KMS-11 (cell line): ENCODE data around the gene ARHGAP35.

Source experiments
- H2AFZ ChIP-seq: fragments of 200-600 bp; sonication (generic); 2 replicates; pipeline ENCODE4 v1.6.1; 2016; ENCODE audit warnings: antibody characterized with exemption, mixed run types, low read depth
- H3K27ac ChIP-seq: fragments of 200-600 bp; sonication (generic); 2 replicates; pipeline ENCODE4 v1.6.1; 2016; ENCODE audit warnings: mild to moderate bottlenecking, mixed run types
- H3K27me3 ChIP-seq: fragments of 200-600 bp; sonication (generic); 2 replicates; pipeline ENCODE4 v1.6.1; 2017; ENCODE audit warnings: mild to moderate bottlenecking, low read depth, mixed run types, moderate library complexity; ENCODE audit not compliant: insufficient read depth
- H3K36me3 ChIP-seq: fragments of 200-600 bp; sonication (generic); 2 replicates; pipeline ENCODE4 v1.6.1; 2017; ENCODE audit warnings: mild to moderate bottlenecking, mixed run types; ENCODE audit not compliant: insufficient read depth
- H3K4me1 ChIP-seq: fragments of 200-600 bp; sonication (generic); 2 replicates; pipeline ENCODE4 v1.6.1; 2016; ENCODE audit warnings: mild to moderate bottlenecking, low read depth, mixed run types; ENCODE audit not compliant: poor library complexity, severe bottlenecking
- H3K4me2 ChIP-seq: fragments of 200-600 bp; sonication (generic); 2 replicates; pipeline ENCODE4 v1.7.0; 2016; ENCODE audit warnings: mild to moderate bottlenecking, mixed run types
- H3K4me3 ChIP-seq: fragments of 200-600 bp; sonication (generic); IDR thresholded peaks from 2 replicates; pipeline ENCODE4 v1.6.1; 2017; ENCODE audit warnings: low read depth, low read length, mixed read lengths; ENCODE audit not compliant: insufficient read depth
- H3K79me2 ChIP-seq: fragments of 200-600 bp; sonication (generic); 2 replicates; pipeline ENCODE4 v1.6.1; 2016; ENCODE audit warnings: low read depth, mixed run types; ENCODE audit not compliant: insufficient read depth
- H3K9ac ChIP-seq: fragments of 200-600 bp; sonication (generic); 2 replicates; pipeline ENCODE4 v1.6.1; 2016; ENCODE audit warnings: mild to moderate bottlenecking, mixed run types
- H4K20me1 ChIP-seq: fragments of 200-600 bp; sonication (generic); 2 replicates; pipeline ENCODE4 v1.6.1; 2016; ENCODE audit warnings: mild to moderate bottlenecking, mixed run types; ENCODE audit not compliant: insufficient read depth
- TF ChIP-seq, protein P1 (sequence below): fragments of 200-600 bp; sonication (generic); conservative IDR thresholded peaks from 2 replicates; pipeline ENCODE4 v1.6.1; 2017; ENCODE audit warnings: low read depth, mild to moderate bottlenecking, antibody characterized with exemption, low read length, moderate library complexity, mixed read lengths

The ARHGAP35 gene

DNA sequence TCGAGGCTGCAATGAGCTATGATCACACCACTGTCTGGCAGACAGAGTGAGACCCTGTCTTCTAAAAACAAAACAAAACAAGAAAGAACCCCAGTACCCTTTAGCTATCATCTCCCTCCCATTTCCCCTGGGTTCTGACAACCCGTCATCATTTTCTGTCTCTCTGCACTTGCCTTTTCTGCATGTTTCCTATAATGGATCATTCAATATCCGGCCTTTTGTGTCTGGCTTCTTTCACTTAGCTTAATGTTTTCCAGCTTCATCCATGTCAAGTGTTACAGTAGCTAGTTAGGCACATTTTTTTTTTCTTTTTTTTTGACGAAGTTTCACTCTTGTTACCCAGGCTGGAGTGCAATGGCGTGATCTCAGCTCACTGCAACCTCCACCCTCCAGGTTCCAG lies 26.7 kb upstream of the ARHGAP35 start:
- TF ChIP-seq, protein P1, sequence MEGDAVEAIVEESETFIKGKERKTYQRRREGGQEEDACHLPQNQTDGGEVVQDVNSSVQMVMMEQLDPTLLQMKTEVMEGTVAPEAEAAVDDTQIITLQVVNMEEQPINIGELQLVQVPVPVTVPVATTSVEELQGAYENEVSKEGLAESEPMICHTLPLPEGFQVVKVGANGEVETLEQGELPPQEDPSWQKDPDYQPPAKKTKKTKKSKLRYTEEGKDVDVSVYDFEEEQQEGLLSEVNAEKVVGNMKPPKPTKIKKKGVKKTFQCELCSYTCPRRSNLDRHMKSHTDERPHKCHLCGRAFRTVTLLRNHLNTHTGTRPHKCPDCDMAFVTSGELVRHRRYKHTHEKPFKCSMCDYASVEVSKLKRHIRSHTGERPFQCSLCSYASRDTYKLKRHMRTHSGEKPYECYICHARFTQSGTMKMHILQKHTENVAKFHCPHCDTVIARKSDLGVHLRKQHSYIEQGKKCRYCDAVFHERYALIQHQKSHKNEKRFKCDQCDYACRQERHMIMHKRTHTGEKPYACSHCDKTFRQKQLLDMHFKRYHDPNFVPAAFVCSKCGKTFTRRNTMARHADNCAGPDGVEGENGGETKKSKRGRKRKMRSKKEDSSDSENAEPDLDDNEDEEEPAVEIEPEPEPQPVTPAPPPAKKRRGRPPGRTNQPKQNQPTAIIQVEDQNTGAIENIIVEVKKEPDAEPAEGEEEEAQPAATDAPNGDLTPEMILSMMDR: no peak
- Histone ChIP-seq H3K36me3 (no peaks in the 10 kb centered on the region), H3K27ac (no peak overlapping the region), H3K79me2 (no peaks in the 10 kb centered on the region), H3K4me1 (no peaks in the 10 kb centered on the region), H4K20me1 (no peaks in the 10 kb centered on the region), H3K4me3 (no peak overlapping the region), H3K27me3 (no peaks in the 10 kb centered on the region), H3K9ac (no peak overlapping the region), H2AFZ (no peak overlapping the region), H3K4me2 (no peak overlapping the region)

DNA sequence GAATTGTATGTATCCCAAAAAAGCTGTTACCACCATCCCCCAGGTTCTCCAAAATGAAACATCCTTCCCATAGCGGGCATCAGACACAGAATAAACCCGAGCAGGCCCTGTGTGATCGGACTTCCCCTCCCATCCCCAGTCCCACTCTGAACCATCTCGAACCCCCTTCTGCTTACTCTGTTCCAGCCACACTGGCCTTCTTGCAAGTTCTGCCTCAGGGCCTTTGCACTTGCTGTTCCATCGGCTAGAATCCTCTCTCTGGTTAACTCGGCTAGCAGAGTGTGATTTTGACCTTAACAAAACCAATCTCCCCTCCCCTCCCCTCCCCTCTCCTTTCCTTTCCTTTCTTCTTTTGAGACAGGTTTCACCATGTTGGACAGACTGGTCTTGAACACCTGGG lies 25.8 kb upstream of the ARHGAP35 start:
- no peak overlapping the region for H3K4me3 ChIP-seq
- no peaks in the 10 kb centered on the region for H3K79me2 ChIP-seq
- H3K27ac ChIP-seq: no peak overlapping the region
- H3K4me1 ChIP-seq: no peaks in the 10 kb centered on the region
- no peaks in the 10 kb centered on the region for H3K27me3 ChIP-seq
- H2AFZ ChIP-seq: no peak overlapping the region
- no peak overlapping the region for H3K4me2 ChIP-seq
- no peak overlapping the region for H3K9ac ChIP-seq
- H4K20me1 ChIP-seq: no peaks in the 10 kb centered on the region
- TF ChIP-seq, protein P1: no peak
- no peaks in the 10 kb centered on the region for H3K36me3 ChIP-seq

DNA sequence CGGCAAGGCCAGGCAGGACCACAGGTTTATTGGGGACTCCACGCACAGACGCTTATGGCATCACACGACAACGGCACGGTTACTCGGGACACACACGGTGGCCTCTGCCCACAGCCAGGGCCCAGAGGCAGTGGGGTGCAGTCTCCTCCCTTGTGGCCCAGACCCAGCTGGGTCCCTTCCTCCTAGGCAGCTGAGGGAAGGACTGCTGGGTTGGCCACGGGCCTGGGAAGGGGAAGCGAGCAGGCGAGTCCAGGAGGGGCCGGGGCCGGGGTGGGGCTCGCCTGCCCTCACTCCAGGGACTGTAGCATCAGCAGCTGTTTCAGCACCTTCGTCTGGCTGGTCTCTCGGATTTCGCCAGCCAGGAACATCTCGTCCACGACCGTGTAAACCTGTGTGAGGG lies 22.6 kb upstream of the ARHGAP35 start:
- Histone ChIP-seq H3K27ac (no peak overlapping the region), H4K20me1 (no peaks in the 10 kb centered on the region), H3K4me3 (no peak overlapping the region), H3K79me2 (no peaks in the 10 kb centered on the region), H3K4me2 (no peak overlapping the region), H3K9ac (no peak overlapping the region), H3K4me1 (peaks cover 10% of the 10 kb centered on the region), H2AFZ (no peak overlapping the region), H3K36me3 (no peaks in the 10 kb centered on the region), H3K27me3 (no peaks in the 10 kb centered on the region)
- TF ChIP-seq, protein P1: no peak

DNA sequence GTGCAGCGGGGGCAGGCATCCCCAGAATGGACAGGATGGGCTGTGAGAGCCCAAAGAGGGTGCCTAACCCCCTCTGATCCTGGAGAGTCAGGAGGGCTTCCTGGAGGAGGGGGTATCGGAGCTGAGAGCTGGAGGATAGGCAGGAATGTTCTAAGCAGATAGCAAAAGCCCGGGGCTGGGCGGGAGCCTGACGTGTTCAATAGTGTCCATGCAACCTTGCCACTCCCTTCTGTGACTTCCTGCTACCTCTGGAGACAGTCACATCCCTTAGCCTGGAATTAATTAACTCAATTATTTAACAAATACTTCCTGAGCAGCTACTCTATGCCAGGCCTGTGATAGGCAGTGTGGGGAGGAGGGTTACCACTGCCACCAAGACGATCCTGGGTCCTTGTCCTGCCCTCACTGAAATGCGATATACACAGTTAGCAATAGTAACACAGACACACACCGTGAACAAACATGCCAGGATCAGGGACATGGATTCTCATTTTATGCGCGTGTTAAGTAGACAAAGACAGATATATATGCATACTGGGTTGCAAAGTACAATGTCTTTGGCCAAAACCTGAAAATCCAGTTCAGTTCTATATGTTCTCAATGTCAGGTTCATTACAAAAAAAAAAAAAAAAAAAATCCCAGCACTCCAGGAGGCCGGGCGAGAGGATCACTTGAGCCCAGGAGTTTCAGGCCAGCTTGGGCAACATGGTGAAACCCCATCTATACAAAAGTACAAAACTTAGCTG lies 20.9 kb upstream of the ARHGAP35 start:
- Histone ChIP-seq H3K9ac (no peak overlapping the region), H3K36me3 (no peaks in the 10 kb centered on the region), H3K4me3 (no peak overlapping the region), H3K4me2 (no peak overlapping the region), H2AFZ (no peak overlapping the region), H4K20me1 (no peaks in the 10 kb centered on the region), H3K4me1 (peaks cover 10% of the 10 kb centered on the region), H3K27ac (no peak overlapping the region), H3K79me2 (no peaks in the 10 kb centered on the region), H3K27me3 (no peaks in the 10 kb centered on the region)
- TF ChIP-seq, protein P1: no peak
